HepG2 (cell line): ENCODE measurements around the gene SNX10. TPM values are rescaled to one million over a fixed set of nuclear protein-coding genes. Genes with fewer than 3 reads are reported as not detected.

ENCODE experiments used
- ATAC-seq: fragments of 200-7000 bp; cut with Tn5 transposase; 3 replicates; pipeline ENCODE4 v1.9.1; 2020; ENCODE audit warnings: mild to moderate bottlenecking, moderate library complexity
- BruUV-seq: library from RNA; stranded (reverse); fragments of 400-500 nt; replicated peaks from 2 replicates; lab custom pipeline; 2021; lab: Mats Ljungman, UMichigan
- CTCF ChIA-PET: fragments of 300-600 bp; formaldehyde crosslinking; extraction: SDS; loops from one replicate; lab custom pipeline; 2021; ENCODE audit warnings: low total read pairs, inconsistent platforms, low intra/inter-chr PET ratio; lab: Yijun Ruan, JAX
- POLR2A ChIA-PET: fragments of 350-600 bp; sonication (Branson Sonifier 250); formaldehyde crosslinking; loops from one replicate; lab custom pipeline; 2020; ENCODE audit warnings: antibody characterized with exemption, inconsistent platforms; lab: Yijun Ruan, JAX
- DNase-seq: peaks from one replicate; pipeline ENCODE4 v3.0.0-alpha.2; 2015; ENCODE audit warnings: low spot score
- FAIRE-seq: peaks from 3 replicates; lab custom pipeline; 2011; peaks lifted over from hg19 to GRCh38; lab: Jason Lieb, UNC
- H2AFZ ChIP-seq: one replicate; pipeline ENCODE4 v1.6.1; 2011; ENCODE audit warnings: low read length, inconsistent platforms
- H3K27ac ChIP-seq: fragments of 300-600 bp; 3 replicates; pipeline ENCODE4 v1.8.0; 2011; ENCODE audit warnings: mixed run types, mild to moderate bottlenecking, mixed read lengths, low read length, inconsistent platforms; ENCODE audit not compliant: insufficient read depth; ENCODE audit errors: extremely low read length
- H3K27me3 ChIP-seq, 2 experiments: fragments of 200-600 bp in 1 of 2; 2 replicates in 1 of 2; 3 replicates in 1 of 2; pipeline versions ENCODE4 v1.6.0 to v1.8.0; 2011; ENCODE audit warnings: low read length in 2 of 2, mild to moderate bottlenecking in 2 of 2, moderate library complexity in 2 of 2, inconsistent platforms in 1 of 2; ENCODE audit not compliant: insufficient read depth in 2 of 2, control insufficient read depth in 1 of 2
- H3K36me3 ChIP-seq, 2 experiments: fragments of 200-600 bp in 1 of 2; replicated peaks in 1 of 2; 2 replicates in 1 of 2; 3 replicates in 1 of 2; pipeline versions ENCODE4 v1.5.1 to v1.8.0; 2011; ENCODE audit warnings: low read length in 2 of 2, inconsistent platforms in 1 of 2; ENCODE audit not compliant: insufficient read depth in 2 of 2, control insufficient read depth in 1 of 2
- H3K4me1 ChIP-seq: 2 replicates; pipeline ENCODE4 v1.5.1; 2012; ENCODE audit warnings: low read length, inconsistent platforms; ENCODE audit not compliant: insufficient read depth
- H3K4me2 ChIP-seq: 2 replicates; pipeline ENCODE4 v1.6.0; 2011; ENCODE audit warnings: low read depth, low read length, inconsistent platforms
- H3K4me3 ChIP-seq, 3 experiments: fragments of 200-600 bp in 1 of 3; sonication (generic), shearing (Covaris generic) in 1 of 3; replicated peaks in 1 of 3; 2 replicates each; pipeline ENCODE4 v1.5.1; 2011 to 2016; ENCODE audit warnings: low read length in 3 of 3, inconsistent platforms in 2 of 3, low read depth in 2 of 3, mild to moderate bottlenecking in 2 of 3, control low read depth in 1 of 3, mixed read lengths in 1 of 3; ENCODE audit not compliant: insufficient read depth in 1 of 3
- H3K79me2 ChIP-seq: one replicate; pipeline ENCODE4 v1.6.1; 2011; ENCODE audit warnings: low read length, inconsistent platforms; ENCODE audit not compliant: insufficient read depth
- H3K9ac ChIP-seq: 2 replicates; pipeline ENCODE4 v1.6.0; 2011; ENCODE audit warnings: mild to moderate bottlenecking, low read depth, low read length, inconsistent platforms; ENCODE audit not compliant: insufficient read depth
- H3K9me3 ChIP-seq: 2 replicates; pipeline ENCODE4 v1.5.1; 2012; ENCODE audit warnings: mild to moderate bottlenecking, low read length
- H4K20me1 ChIP-seq: 2 replicates; pipeline ENCODE4 v1.6.0; 2011; ENCODE audit warnings: inconsistent platforms, mild to moderate bottlenecking, low read length, moderate library complexity; ENCODE audit not compliant: insufficient read depth
- ATF4 ChIP-seq, 2 experiments: fragments of 450-650 bp in 1 of 2; sonication (generic) in 1 of 2; formaldehyde crosslinking; IDR thresholded peaks; 2 replicates each; pipeline versions ENCODE4 v1.5.0 to v1.8.0; 2020 to 2022; ENCODE audit warnings: mild to moderate bottlenecking in 1 of 2, missing genetic modification reagents in 1 of 2
- ATM ChIP-seq: fragments of 450-650 bp; IDR thresholded peaks from 2 replicates; pipeline ENCODE4 v1.7.1; 2017; ENCODE audit warnings: mild to moderate bottlenecking, borderline replicate concordance
- EP300 ChIP-seq, 3 experiments: sonication (generic) in 1 of 3; formaldehyde crosslinking in 1 of 3; IDR thresholded peaks; 2 replicates each; pipeline versions ENCODE4 v1.5.1 to v1.6.1; 2011 to 2020; ENCODE audit warnings: low read depth in 2 of 3, low read length in 2 of 3, borderline replicate concordance in 1 of 3, improper control_type of control experiment in 1 of 3, mild to moderate bottlenecking in 1 of 3, missing genetic modification reagents in 1 of 3, moderate library complexity in 1 of 3
- FUBP1 ChIP-seq: sonication (generic); formaldehyde crosslinking; IDR thresholded peaks from 2 replicates; pipeline ENCODE4 v1.5.1; 2020; ENCODE audit warnings: missing genetic modification reagents, mild to moderate bottlenecking, borderline replicate concordance
- HHEX ChIP-seq: IDR thresholded peaks from 2 replicates; pipeline ENCODE4 v1.6.1; 2016; ENCODE audit warnings: control low read depth
- HOXA3 ChIP-seq: sonication (generic); formaldehyde crosslinking; IDR thresholded peaks from 2 replicates; pipeline ENCODE4 v1.5.0; 2020; ENCODE audit warnings: missing genetic modification reagents
- KLF12 ChIP-seq: sonication (generic); formaldehyde crosslinking; IDR thresholded peaks from 2 replicates; pipeline ENCODE4 v1.4.0; 2020; ENCODE audit warnings: missing genetic modification reagents, borderline replicate concordance
- MXD4 ChIP-seq: IDR thresholded peaks from 2 replicates; pipeline ENCODE4 v1.6.1; 2016; ENCODE audit warnings: mild to moderate bottlenecking, missing biosample characterization, missing genetic modification reagents
- POLR2AphosphoS5 ChIP-seq: IDR thresholded peaks from 2 replicates; pipeline ENCODE4 v1.6.1; 2012; ENCODE audit warnings: low read depth, low read length
- REXO4 ChIP-seq: sonication (generic); formaldehyde crosslinking; IDR thresholded peaks from 2 replicates; pipeline ENCODE4 v1.8.0; 2022; ENCODE audit warnings: missing genetic modification reagents, mild to moderate bottlenecking, borderline replicate concordance
- SNAPC2 ChIP-seq: sonication (generic); formaldehyde crosslinking; IDR thresholded peaks from 2 replicates; pipeline ENCODE4 v1.8.1; 2022; ENCODE audit warnings: mild to moderate bottlenecking, missing genetic modification reagents
- SOX13 ChIP-seq, 3 experiments: fragments of 450-650 bp in 1 of 3; sonication (generic) in 1 of 3; formaldehyde crosslinking in 1 of 3; IDR thresholded peaks in 2 of 3; conservative IDR thresholded peaks in 1 of 3; 2 replicates each; pipeline versions ENCODE4 v1.5.0 to v1.6.1; 2016 to 2020; ENCODE audit warnings: antibody characterized with exemption in 1 of 3, mild to moderate bottlenecking in 1 of 3, missing compliant biosample characterization in 1 of 3, missing genetic modification reagents in 1 of 3, moderate library complexity in 1 of 3
- SOX5 ChIP-seq: IDR thresholded peaks from 2 replicates; pipeline ENCODE4 v1.6.1; 2016; ENCODE audit warnings: borderline replicate concordance
- TCF7 ChIP-seq: sonication (generic); IDR thresholded peaks from 2 replicates; pipeline ENCODE4 v1.6.1; 2016; ENCODE audit warnings: antibody characterized with exemption, low read depth
- ZBTB21 ChIP-seq: sonication (generic); formaldehyde crosslinking; IDR thresholded peaks from 2 replicates; pipeline ENCODE4 v1.4.0; 2020; ENCODE audit warnings: missing genetic modification reagents
- ZNF441 ChIP-seq: sonication (generic); formaldehyde crosslinking; IDR thresholded peaks from 2 replicates; pipeline ENCODE4 v1.7.0; 2021; ENCODE audit warnings: missing genetic modification reagents, borderline replicate concordance
- ZSCAN20 ChIP-seq: sonication (generic); formaldehyde crosslinking; IDR thresholded peaks from 2 replicates; pipeline ENCODE4 v1.4.0; 2020; ENCODE audit warnings: missing genetic modification reagents, mild to moderate bottlenecking, borderline replicate concordance
- WGBS: methylation state at CpG from one replicate; pipeline ENCODE4 v1.1.6; 2017; ENCODE audit warnings: low lambda C conversion rate; 5-methylcytosine and 5-hydroxymethylcytosine counted together
- in situ Hi-C: cut with HindIII; loops from 2 replicates; pipeline ENCODE4 v1.10.0; 2017; ENCODE audit warnings: low pct_unique_long_range_greater_than_20kb; ENCODE audit not compliant: extremely low pct_ligation_motif_present
- intact Hi-C: fragments of 100-400 bp; cut with micrococcal nuclease; formaldehyde crosslinking; loops from one replicate; pipeline ENCODE4 v1.10.0; 2022; ENCODE audit not compliant: unreplicated experiment
- polyA plus RNA-seq, 8 experiments: library from polyadenylated mRNA; depleted of rRNA in 3 of 8; stranded (reverse) in 7 of 8; unstranded in 1 of 8; fragments of >200 nt; fragmentation: Illumina TruSeq in 4 of 8; extraction: Trizol in 4 of 8; gene quantifications; 2 replicates each; pipeline versions ENCODE4 v1.2.1 to v1.2.3, GENCODE V29; 2011 to 2016; ENCODE audit warnings: low read depth in 4 of 8, missing spikeins in 1 of 8, mixed read lengths in 1 of 8; ENCODE audit not compliant: insufficient read depth in 1 of 8
- total RNA-seq, 5 experiments: library from RNA; depleted of rRNA; stranded (reverse); fragments of >200 nt; fragmentation: Illumina TruSeq; extraction: Trizol; gene quantifications; 2 replicates each; pipeline ENCODE4 v1.2.3, GENCODE V29; 2016; ENCODE audit warnings: low read depth in 1 of 5

The SNX10 gene
- total and polyA plus RNA-seq, 2 of the 13 experiments (the other 11 are each of a cell fraction or from before 2014, with no cell fraction given), result 26.0 to 27.6 TPM

DNA sequence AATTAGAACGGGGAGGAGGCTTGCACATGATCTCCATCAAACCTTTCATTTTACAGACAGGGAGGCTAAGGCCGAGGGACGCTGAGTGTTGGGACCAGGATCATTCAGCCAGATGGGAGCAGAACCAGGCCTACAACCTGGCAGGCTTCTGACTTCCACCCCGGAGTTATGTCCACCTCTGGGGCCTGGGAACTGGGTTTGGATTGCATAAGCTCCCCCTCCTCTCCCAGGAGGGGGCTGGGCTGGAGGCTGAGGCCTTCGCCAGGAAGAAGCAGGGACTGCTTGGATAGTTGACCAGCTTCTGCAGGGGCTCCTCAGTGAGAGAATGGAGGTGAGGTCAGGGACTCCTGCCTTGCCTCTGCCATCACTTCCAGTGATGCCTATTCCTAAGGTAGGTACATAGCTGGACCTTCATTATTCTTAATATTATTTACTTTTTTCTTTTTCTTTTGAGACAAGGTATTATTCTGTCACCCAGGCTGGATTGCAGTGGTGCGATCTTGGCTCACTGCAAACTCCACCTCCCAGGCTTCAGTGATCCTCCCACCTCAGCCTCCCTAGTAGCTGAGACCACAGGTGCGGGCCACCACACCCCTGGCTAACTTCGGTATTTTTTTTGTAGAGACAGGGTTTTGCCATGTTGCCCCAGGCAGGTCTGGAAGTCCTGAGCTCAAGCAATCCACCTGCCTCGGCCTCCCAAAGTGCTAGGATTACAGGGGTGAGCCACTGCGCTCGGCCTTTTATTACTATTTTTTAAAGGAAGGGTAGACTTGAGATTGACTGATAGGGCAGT, 1.3 kb downstream of the SNX10 start (continued):
- TF ChIP-seq ATF4 (CRISPR knock-in tag; IDR thresholded peaks at IDR 0.05) (peak in 1 of 2 experiments; percentile 84; a peak in 2 of 4 replicates), SNAPC2 (CRISPR knock-in tag) (no peak), HOXA3 (CRISPR knock-in tag) (peak; percentile 24; the same call in 1 of the 2 replicates), ZNF441 (CRISPR knock-in tag) (0 out of 2 replicates have a peak, but pooled peaks have one; percentile 54), SOX5 (0 out of 2 replicates have a peak, but pooled peaks have one; percentile 18), KLF12 (CRISPR knock-in tag) (no peak), SOX13 (IDR thresholded peaks at IDR 0.05) (no peak), SOX13 (CRISPR knock-in tag; conservative IDR thresholded peaks at IDR 0.05 in 1 of 2, IDR thresholded peaks at IDR 0.05 in 1 of 2) (0 out of 4 replicates have a peak, but pooled peaks of 1 of the 2 experiments have one; percentile 27), POLR2AphosphoS5 (peak; percentile 52; the same call in 1 of the 2 replicates)

GRCh38 chr7:26293569-26294308, 2.1 kb downstream of the SNX10 start:
- in situ Hi-C loops, result loop anchor here (5.0 to 25.0 kb wide), 2 partner anchors 74 to 406 kb away; no protein-coding TSS in a partner anchor
- Histone ChIP-seq H4K20me1 (no peaks in the 10 kb centered on the region), H3K27ac (no peak overlapping the region), H3K27me3 (peaks cover 0 to 3% of the 10 kb centered on the region in 2 experiments; a peak in 2 of 5 replicates), H3K79me2 (peaks cover 24% of the 10 kb centered on the region), H3K36me3 (0 out of 5 replicates have a peak, but pooled peaks cover 0 to 3% of the 10 kb centered on the region in 2 experiments), H3K9ac (no peak overlapping the region), H2AFZ (no peak overlapping the region), H3K4me1 (peaks cover 26% of the 10 kb centered on the region), H3K4me2 (peak overlapping the region; percentile 94), H3K9me3 (no peaks in the 10 kb centered on the region), H3K4me3 (no peak overlapping the region)
- BruUV-seq, result TSS peak; percentile 36
- ChIA-PET CTCF (no interaction called here), POLR2A (interaction anchor here (1.1 to 5.1 kb wide), 4 partner anchors 11 to 94 kb away, joined by 3 to 33 read pairs (median 4); partner anchors contain the start of gene HNRNPA2B1)
- no peak for ATAC-seq
- 92% methylated on average over 6 of the region's 6 CpGs for WGBS
- DNase-seq, result no peak
- intact Hi-C loops, result loop anchor here (5.0 kb wide), 3 partner anchors 54 to 374 kb away; partner anchors contain the start of genes CBX3 and HNRNPA2B1
- no peak for FAIRE-seq
- no peak for TF ChIP-seq ZSCAN20
- no peak for TF ChIP-seq FUBP1 (CRISPR knock-in tag)
- TF ChIP-seq MXD4 (CRISPR knock-in tag), result no peak
- TF ChIP-seq EP300 (IDR thresholded peaks at IDR 0.05; ENCODE audit: low read depth in 2 of 2, low read length in 2 of 2), result no peak
- TF ChIP-seq EP300 (CRISPR knock-in tag; IDR thresholded peaks at IDR 0.05; ENCODE audit: borderline replicate concordance), result no peak
- TF ChIP-seq REXO4, result no peak
- TF ChIP-seq TCF7, result no peak
- TF ChIP-seq ZBTB21 (CRISPR knock-in tag), result no peak
- no peak for TF ChIP-seq ATM
- no peak for TF ChIP-seq HHEX (CRISPR knock-in tag)
